Measurements from ENCODE around the gene TFF3.

The TFF3 gene

DNA sequence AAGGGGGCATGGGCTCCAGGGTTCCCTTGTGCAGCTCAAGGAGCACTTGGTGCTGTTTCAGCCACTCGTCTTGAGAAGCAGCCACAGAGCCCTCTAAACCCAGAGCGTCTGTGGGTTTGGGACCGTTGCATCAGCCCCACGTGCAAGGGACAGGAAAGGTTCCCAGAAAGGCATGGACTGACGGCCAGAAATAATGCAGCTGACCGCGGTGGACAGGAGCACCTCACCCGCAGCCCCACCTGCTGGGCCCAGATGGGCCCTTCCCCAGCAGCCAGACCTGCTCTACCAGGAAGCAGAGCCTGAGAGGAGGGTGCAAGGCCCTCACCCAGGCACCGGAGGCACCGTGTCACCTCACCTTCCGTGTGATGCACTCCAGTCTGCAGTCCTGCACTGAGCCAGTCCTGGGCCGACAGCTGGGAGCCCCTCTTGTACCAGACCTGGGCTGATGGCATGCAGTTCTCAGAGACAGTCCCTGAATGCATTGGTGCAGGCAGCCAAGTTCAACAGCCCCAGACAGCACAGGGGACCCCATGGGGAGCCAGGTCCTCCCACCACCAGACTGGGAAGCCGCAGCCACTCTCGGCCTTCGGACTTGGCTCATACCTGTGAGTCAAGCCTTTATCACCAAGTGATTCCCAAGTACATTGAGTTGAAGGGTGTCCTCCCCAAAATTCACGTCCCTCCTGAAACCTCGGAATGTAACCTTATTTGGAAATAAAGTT is 4.8 kb upstream of the TFF3 start:
- no peak for DNase-seq

- DNase-seq = no peak
Measured at GRCh38 chr21:42319376-42319775, 4.2 kb upstream of the TFF3 start.

- no peak for DNase-seq
Measured at GRCh38 chr21:42317826-42318746, 2.9 kb upstream of the TFF3 start.

DNA sequence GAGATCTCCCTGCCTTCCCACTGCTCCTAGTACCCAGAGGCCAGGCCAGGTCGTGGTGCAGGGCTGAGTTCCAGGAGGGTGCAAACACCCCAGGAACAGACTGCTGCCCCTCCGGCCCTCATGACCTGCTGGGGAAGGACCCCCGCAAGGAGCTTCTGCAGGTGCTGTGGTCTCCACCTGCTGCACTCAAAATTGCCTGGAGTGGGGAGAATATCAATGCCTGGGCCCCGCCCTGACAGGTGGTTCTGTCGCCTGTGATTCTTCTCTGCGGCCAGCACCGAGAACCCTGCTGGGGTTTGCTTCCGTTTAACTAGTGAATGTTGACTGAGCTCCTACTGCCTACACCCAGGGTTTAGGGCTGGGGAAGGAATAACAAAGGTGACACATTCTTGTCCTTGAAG is 2.1 kb upstream of the TFF3 start:
- no peak for DNase-seq

DNA sequence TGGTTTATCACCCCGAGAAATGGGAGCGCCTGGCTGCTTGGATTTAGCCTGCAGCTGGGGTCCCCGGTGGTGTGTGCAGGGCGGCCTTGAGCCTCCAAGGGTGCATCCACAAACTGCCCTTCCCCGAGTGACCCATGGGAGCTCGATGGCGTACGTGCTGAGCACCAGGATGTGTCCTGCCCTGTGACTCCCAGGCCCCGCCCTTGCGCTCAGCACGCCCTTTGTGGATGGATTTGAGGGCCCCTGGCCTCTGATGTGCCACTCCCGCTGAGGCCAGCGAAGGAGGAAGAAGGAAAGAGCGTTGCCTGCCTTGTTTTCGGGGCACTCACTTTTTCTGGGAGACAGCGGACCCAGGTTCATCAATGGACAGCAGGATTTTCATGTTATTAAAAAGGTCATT is 1.7 kb upstream of the TFF3 start:
- no peak for DNase-seq

DNA sequence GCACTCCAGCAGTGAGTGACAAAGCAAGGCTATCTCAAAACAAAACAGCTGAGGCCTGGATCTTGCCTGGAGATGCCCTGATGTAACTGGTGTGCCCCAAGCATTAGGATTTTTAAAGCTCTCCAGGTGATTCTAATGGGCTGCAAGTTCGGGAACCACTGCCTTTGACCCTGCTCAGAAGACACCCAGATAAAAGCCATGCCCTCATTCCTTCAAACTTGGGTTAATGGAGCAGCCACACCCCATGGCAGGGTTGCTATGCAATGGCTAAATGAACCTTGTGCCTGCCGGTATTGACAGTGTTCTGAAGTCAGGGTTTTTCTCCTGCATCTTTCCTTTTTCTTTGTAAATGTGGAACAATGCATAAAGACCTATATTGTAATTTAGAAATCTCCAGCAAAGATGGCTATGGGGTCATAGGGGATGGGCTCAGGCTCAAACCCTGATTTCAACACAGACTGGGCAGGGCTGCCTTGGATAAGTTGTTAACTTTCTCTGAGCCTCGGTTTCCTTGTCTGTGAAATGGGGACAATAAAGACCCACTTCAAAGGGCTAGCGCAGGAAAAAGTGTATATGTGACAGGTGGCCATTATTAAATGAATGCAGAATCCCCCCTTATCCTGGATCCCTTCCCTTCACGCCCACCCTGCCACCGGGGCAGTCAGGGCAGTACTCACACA is 453 bp downstream of the TFF3 start:
- no peak for DNase-seq

GRCh38 chr21:42313501-42313969 is 1.7 kb downstream of the TFF3 start:
- DNase-seq = no peak

DNA sequence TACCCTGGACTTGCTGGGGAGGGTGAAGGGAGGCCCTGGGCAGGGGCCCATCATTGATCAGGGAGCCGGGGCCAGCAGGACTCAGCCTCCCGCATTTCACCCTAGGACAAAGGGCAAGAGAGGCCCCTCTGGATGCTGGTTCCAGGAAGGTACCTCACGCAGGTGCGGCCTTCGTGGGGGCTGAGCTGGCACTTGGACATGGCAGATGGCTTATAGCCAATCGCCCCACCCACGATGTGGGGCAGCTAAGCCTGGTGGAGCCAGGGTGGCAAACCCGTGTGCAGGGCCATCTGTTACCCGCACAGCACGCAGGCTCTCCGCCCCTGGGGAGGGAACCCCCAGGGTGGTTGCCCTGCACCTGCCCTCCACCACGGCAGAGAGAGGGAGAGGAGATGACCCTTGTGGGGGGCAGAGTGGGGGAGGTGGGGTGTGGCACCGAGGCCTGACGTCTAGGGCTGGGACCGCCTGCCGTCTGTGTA is 2.5 kb downstream of the TFF3 start:
- no peak for DNase-seq

- no peak for DNase-seq
Measured at GRCh38 chr21:42311816-42312625, 3.2 kb downstream of the TFF3 start.

GRCh38 chr21:42311160-42311559 is 4.0 kb downstream of the TFF3 start:
- no peak for DNase-seq

DNA sequence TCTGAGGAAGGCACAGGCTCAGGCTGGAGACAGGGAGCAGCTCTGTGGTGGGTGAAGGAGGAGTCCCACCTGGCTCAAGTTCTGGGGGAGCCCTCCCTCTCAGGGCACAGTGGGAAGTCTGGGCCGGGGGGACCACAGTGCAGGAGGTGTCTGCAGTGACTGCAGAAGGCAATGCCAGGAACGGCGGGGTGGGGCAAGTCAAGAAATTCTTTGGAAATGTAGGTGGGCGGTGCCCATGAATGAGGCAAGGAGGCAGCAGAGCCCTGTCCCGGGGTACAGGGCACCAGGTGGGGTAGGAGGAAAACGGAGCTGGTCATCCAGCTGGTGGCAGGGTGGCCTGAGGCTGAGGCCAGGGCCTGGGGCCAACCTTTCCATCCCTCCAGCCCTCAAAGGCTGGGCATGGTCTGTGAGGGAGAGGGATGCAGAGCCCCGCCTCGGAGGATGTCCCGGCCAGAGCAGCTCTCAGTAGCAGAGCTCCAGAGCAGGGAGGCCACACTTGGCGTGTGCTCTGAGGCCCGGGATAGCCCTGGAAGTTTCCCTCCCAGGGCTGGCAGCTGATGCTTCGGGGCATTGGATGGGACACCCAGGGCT is 4.7 kb downstream of the TFF3 start:
- DNase-seq = no peak

GRCh38 chr21:42309753-42310213 is 5.4 kb downstream of the TFF3 start:
- no peak for DNase-seq

GRCh38 chr21:42308914-42309752 is 6.1 kb downstream of the TFF3 start:
- DNase-seq = no peak

DNA sequence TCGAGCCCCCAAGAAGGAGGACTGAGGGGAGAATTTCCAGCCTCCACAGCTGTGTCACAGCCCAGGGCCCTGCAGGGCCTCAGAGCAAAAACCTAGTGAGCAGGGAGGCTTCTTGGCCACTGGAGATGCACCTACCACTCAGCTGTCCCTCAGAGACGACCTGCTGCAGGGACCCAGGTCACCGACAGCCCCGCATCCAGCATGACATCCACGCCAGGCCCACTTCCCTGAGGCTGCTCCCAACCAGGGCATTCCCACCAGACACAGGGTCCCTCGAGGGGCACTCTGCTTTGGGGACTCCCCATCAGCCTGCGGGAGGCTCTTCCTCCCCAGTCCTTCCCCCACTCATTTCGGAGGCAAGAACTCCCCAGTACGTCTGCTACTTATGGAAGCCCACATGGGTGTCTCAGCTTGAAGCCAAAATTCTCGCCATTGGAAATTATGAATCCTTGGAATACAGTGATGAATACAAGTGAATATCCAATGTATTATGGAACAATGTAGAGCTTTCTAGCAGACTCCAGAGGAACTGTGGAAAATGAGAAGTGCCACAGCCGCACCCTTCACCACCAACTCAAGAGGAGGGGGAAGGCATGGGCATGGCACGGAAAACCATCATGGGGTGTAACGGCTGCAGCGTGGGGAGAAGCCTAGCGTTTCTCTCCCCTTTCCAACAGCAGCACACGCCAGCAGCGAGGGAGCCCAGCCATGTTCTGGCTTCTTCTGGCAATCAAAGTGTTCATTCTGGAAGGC is 6.9 kb downstream of the TFF3 start:
- DNase-seq = no peak

DNA sequence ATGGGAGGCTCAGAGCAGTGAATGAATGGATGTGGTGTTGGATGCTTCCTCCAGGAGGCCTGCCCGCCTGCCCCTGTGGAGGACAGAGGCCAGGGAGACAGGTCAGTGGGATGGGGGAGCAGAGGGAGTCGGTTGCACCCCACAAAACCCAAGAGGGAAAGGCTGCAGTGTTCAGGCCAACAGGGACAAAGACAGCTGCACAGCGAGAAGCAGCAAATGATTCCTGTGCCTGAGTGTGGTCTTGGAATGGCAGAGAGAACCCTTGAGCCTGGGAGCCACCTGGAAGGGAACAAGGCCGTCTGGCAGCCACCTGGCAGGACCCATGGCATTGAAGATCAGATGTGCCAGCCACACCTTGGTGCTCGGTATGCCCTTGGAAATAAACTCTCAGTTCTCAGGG is 8.1 kb downstream of the TFF3 start:
- DNase-seq = no peak

- no peak for DNase-seq
Measured at GRCh38 chr21:42306366-42307035, 8.7 kb downstream of the TFF3 start.

DNA sequence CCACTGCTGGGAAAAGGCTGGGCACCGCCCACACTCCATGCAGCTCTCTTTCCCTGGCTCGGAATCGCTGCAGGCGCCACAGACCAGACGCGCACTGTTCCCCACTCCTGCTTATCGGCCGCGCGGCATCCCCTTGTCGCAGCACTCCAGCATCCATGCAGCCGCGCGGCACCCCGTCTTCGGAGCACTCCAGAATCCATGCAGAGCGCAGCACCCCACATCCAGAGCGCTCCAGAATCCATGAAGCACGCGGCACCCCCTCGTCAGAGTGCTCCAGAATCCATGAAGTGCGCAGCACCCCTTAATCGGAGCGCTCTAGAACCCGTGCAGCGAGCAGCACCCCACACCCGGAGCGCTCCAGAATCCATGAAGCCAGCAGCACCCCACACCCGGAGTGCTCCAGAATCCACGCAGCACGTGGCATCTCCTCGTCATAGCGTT is 9.5 kb downstream of the TFF3 start:
- no peak for DNase-seq

- no peak for DNase-seq
Measured at GRCh38 chr21:42304556-42305454, 10.4 kb downstream of the TFF3 start.
